Activated CD8-positive, alpha-beta T cell treated with anti-CD3 and anti-CD28 coated beads for 36 hours (primary cell): ENCODE results near the gene CCSAP. TPM values are rescaled to one million over a fixed set of nuclear protein-coding genes. Genes with fewer than 3 reads are reported as not detected.
"Not testable (repeated sequence)": the region's sequence is repeated elsewhere in the genome, so short reads cannot be mapped to it uniquely, and the experiment has no call there.

ENCODE experiments used
- ATAC-seq: fragments of 200-7000 bp; cut with Tn5 transposase; one replicate; pipeline ENCODE4 v1.10.0; 2021; ENCODE audit warnings: mild to moderate bottlenecking, moderate library complexity
- CTCF ChIA-PET: fragments of 350-600 bp; sonication (Branson Sonifier 250); formaldehyde crosslinking; loops from one replicate; lab custom pipeline; 2021; ENCODE audit warnings: antibody characterized with exemption; lab: Charles Lee
- POLR2A ChIA-PET: fragments of 350-600 bp; sonication (Branson Sonifier 250); formaldehyde crosslinking; loops from one replicate; lab custom pipeline; 2021; ENCODE audit warnings: antibody characterized with exemption; lab: Charles Lee
- DNase-seq: peaks from one replicate; pipeline ENCODE4 v3.0.0-alpha.2; 2020
- H3K27ac Mint-ChIP-seq: one replicate; pipeline ENCODE4 v1.8.0; 2021; ENCODE audit warnings: mild to moderate bottlenecking, mixed read lengths
- H3K27me3 Mint-ChIP-seq: one replicate; pipeline ENCODE4 v1.8.0; 2021; ENCODE audit warnings: mixed read lengths
- H3K36me3 Mint-ChIP-seq: one replicate; pipeline ENCODE4 v1.8.0; 2021; ENCODE audit warnings: low read depth, mixed read lengths
- H3K4me1 Mint-ChIP-seq: one replicate; pipeline ENCODE4 v1.8.0; 2021; ENCODE audit warnings: low read depth, mixed read lengths
- H3K4me3 Mint-ChIP-seq: one replicate; pipeline ENCODE4 v1.8.0; 2021; ENCODE audit warnings: mild to moderate bottlenecking, moderate library complexity, mixed read lengths
- H3K9me3 Mint-ChIP-seq: one replicate; pipeline ENCODE4 v1.8.0; 2021; ENCODE audit warnings: mixed read lengths
- intact Hi-C: fragments of 100-400 bp; cut with micrococcal nuclease; formaldehyde crosslinking; loops from one replicate; pipeline ENCODE4 v1.10.0; 2022
- total RNA-seq, 2 experiments: library from RNA; stranded (reverse); gene quantifications; one replicate each; pipeline ENCODE4 v1.2.3, GENCODE V29; 2021
- TF ChIP-seq, protein P1 (sequence below): fragments of 200-600 bp; IDR thresholded peaks from one replicate; pipeline ENCODE4 v1.8.0; 2022; ENCODE audit warnings: antibody characterized with exemption, mild to moderate bottlenecking

The CCSAP gene
- total RNA-seq, 2 experiments from 2014 or later: 9.9 to 10.8 TPM

DNA sequence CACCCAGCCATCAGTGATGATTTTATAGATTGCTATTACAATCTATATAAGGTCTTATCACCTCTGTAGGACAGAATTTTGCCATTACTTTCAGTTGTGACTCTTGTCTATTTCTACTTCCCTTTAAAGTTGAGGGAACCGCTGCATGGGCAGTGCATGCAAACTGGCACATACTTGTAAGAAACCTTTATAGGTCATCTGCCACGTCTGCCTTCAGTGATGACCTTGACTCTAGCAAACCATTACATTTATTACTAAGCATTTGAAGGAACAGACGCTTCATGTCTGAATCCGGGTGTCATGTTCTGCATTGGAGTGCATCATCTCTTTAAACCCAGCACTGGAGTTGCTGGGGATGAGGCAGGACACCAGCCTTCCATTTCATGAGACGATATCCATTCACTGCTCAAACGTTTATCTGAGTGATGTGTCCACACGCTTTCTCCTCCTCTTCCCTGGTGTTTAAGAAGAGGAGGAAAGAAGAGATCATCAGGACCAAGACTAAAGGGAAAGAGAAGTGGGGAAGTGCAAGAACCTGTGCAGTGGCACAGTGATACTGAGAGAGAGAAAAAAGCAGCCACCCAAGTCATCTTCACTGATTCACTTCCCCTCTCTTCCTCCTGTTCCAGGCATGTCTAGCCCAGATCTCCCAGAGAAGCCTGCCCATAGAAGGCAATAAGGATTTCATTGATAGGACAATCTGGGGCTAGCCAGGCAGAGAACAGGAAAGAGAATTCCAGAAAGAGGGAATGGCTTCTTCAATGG lies 14.1 kb downstream of the CCSAP start:
- no peaks in the 10 kb centered on the region for H3K27me3 Mint-ChIP-seq
- intact Hi-C loops: no loop called here
- H3K4me3 Mint-ChIP-seq: no peak overlapping the region
- H3K9me3 Mint-ChIP-seq: no peaks in the 10 kb centered on the region
- H3K4me1 Mint-ChIP-seq: peaks cover 15% of the 10 kb centered on the region
- CTCF ChIA-PET: no interaction called here
- POLR2A ChIA-PET: no interaction called here
- peaks cover 24% of the 10 kb centered on the region for H3K36me3 Mint-ChIP-seq
- DNase-seq (no peak), ATAC-seq (no peak)
- TF ChIP-seq, protein P1, sequence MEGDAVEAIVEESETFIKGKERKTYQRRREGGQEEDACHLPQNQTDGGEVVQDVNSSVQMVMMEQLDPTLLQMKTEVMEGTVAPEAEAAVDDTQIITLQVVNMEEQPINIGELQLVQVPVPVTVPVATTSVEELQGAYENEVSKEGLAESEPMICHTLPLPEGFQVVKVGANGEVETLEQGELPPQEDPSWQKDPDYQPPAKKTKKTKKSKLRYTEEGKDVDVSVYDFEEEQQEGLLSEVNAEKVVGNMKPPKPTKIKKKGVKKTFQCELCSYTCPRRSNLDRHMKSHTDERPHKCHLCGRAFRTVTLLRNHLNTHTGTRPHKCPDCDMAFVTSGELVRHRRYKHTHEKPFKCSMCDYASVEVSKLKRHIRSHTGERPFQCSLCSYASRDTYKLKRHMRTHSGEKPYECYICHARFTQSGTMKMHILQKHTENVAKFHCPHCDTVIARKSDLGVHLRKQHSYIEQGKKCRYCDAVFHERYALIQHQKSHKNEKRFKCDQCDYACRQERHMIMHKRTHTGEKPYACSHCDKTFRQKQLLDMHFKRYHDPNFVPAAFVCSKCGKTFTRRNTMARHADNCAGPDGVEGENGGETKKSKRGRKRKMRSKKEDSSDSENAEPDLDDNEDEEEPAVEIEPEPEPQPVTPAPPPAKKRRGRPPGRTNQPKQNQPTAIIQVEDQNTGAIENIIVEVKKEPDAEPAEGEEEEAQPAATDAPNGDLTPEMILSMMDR: no peak
- H3K27ac Mint-ChIP-seq: no peak overlapping the region

DNA sequence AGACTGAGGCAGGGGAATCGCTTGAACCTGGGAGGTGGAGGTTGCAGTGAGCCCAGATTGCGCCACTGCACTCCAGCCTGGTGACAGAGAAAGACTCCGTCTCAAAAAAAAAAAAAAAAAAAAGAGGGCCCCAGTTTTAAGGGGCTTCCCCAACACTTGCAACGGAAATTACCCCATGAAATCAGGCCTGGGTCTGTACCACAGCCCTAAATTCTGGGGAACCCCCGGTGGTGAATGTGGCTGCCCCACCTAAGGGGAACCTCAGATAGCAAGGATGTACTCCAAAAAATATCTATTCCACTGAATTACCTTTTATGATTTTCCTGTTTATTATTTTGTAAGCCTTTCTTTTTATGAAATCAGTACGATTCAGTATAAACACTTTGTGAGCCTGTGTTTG lies 15.1 kb downstream of the CCSAP start:
- ATAC-seq (peak; percentile 51), DNase-seq (peak; percentile 43)
- H3K9me3 Mint-ChIP-seq, H3K27ac Mint-ChIP-seq, H3K4me3 Mint-ChIP-seq, CTCF ChIA-PET, intact Hi-C loops, H3K27me3 Mint-ChIP-seq: not testable (repeated sequence)
- Mint-ChIP-seq H3K4me1 (peaks cover 15% of the 10 kb centered on the region), H3K36me3 (peaks cover 23% of the 10 kb centered on the region)
- POLR2A ChIA-PET: interaction anchor here (0.6 kb wide), 1 partner anchor 10 kb away, joined by 3 read pairs; no protein-coding TSS in a partner anchor

DNA sequence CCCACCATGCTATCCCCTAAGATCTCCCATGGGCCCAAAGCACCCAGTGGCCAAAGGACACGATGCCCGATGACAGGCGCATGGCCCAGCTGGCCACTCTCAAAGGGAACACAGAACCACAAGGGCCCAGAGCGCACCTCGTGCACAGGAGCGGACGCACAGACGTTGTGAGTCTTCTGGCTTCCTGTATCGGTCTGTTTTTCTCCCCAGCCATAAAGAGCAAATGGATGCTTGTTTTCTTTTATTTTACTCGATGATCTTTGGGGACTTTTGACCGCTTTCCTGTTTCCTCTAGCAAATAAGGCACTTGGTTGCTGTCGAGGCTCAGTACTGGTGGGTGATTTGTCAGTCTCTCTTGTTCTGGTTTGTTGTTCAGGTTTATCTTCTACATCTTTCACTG lies 16.2 kb downstream of the CCSAP start:
- TF ChIP-seq, protein P1: no peak
- POLR2A ChIA-PET: interaction anchor here (1.0 kb wide), 1 partner anchor 181 kb away, joined by 3 read pairs; the partner anchor contains the start of gene NUP133
- CTCF ChIA-PET: no interaction called here
- Mint-ChIP-seq H3K36me3 (peaks cover 25% of the 10 kb centered on the region), H3K9me3 (no peaks in the 10 kb centered on the region), H3K27me3 (no peaks in the 10 kb centered on the region), H3K4me3 (no peak overlapping the region), H3K27ac (peak overlapping the region; percentile 22), H3K4me1 (peaks cover 15% of the 10 kb centered on the region)
- no peak for DNase-seq
- intact Hi-C loops: no loop called here
- ATAC-seq: no peak

DNA sequence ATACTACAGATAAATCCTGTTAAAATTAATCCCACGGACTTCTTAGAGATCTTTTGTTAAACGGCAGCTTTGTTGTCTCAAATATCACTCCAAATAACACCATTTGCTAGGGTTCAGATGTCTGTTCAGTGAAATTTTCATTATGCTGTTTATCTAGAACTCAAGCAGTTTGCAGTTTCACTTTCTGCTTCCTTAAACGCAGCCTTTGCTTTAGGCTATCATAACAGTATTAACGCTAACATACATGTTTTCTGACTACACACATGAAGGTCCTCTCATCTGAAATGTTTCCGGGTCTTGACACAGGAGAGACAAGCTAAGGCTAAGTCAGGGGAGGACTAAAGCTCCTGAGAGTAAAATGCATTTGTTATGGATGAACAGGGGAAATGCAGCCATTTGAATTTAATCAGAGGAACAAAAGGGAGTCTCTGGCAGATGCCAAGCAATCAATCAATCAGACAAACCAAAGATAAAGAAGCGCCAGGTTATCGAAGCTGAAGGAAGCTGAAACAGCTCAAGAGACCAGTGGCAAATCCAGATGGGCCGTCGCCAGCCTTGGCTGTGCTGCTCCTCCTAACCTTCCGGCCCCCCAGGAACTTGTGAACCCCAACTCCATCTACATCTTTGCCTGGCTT lies 16.9 kb downstream of the CCSAP start:
- Mint-ChIP-seq H3K27ac (peak overlapping the region; percentile 22), H3K9me3 (no peaks in the 10 kb centered on the region), H3K36me3 (peaks cover 25% of the 10 kb centered on the region), H3K4me3 (no peak overlapping the region), H3K4me1 (peaks cover 15% of the 10 kb centered on the region), H3K27me3 (no peaks in the 10 kb centered on the region)
- intact Hi-C loops: no loop called here
- DNase-seq (no peak), ATAC-seq (no peak)
- POLR2A ChIA-PET: interaction anchor here (1.0 to 1.2 kb wide), 2 partner anchors 10 to 182 kb away, joined by 3 to 4 read pairs; partner anchors contain the start of gene NUP133
- CTCF ChIA-PET: interaction anchor here (1.0 kb wide), 1 partner anchor 68 kb away, joined by 3 read pairs; no protein-coding TSS in a partner anchor
- TF ChIP-seq, protein P1: no peak

DNA sequence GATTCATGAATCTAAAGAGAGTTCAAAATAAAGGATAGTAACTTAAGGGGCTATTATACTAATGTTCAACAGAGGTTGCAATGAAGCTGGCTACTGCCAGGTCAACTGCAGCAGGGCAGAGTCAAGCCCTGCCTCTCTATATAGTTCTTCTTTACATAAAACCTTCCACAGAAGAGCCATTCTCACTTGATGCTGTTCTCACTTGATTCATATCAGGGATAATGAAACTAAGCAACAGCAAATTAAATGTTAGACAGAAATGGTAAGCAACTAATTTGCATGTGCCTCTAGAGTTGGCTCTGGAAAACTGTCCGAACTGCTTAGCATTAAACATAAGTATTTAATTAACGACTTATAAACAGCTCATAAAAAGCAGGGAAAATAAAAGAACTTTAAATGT lies 17.4 kb downstream of the CCSAP start:
- ATAC-seq (no peak), DNase-seq (no peak)
- intact Hi-C loops: no loop called here
- Mint-ChIP-seq H3K9me3 (no peaks in the 10 kb centered on the region), H3K4me3 (no peak overlapping the region), H3K4me1 (peaks cover 15% of the 10 kb centered on the region), H3K36me3 (peaks cover 25% of the 10 kb centered on the region), H3K27me3 (no peaks in the 10 kb centered on the region), H3K27ac (peak overlapping the region; percentile 7)
- TF ChIP-seq, protein P1: no peak
- CTCF ChIA-PET: interaction anchor here (1.0 kb wide), 1 partner anchor 67 kb away, joined by 3 read pairs; no protein-coding TSS in a partner anchor
- POLR2A ChIA-PET: interaction anchor here (1.0 to 1.2 kb wide), 2 partner anchors 11 to 182 kb away, joined by 3 to 4 read pairs; partner anchors contain the start of gene NUP133
